SK-N-SH (cell line): Measurements from ENCODE around the gene SEC16B. TPM values are rescaled to one million over a fixed set of nuclear protein-coding genes. Genes with fewer than 3 reads are reported as not detected.

Experiments used
- CTCF ChIA-PET: fragments of 300-600, 350-600 bp; formaldehyde crosslinking; extraction: SDS; loops from one replicate; lab custom pipeline; 2021; lab: Yijun Ruan, JAX
- POLR2A ChIA-PET: fragments of 350-600 bp; sonication (Branson Sonifier 250); formaldehyde crosslinking; extraction: SDS; loops from one replicate; lab custom pipeline; 2020; ENCODE audit warnings: antibody characterized with exemption, inconsistent platforms; lab: Yijun Ruan, JAX
- DNase-seq: peaks from one replicate; pipeline ENCODE4 v3.0.0; 2012
- H2AFZ ChIP-seq: fragments of 200-600 bp; sonication (generic); 2 replicates; pipeline ENCODE4 v1.8.1; 2016; ENCODE audit warnings: antibody characterized with exemption, mild to moderate bottlenecking, low read depth
- H3F3A ChIP-seq: fragments of 200-600 bp; sonication (generic); replicated peaks from 2 replicates; pipeline ENCODE3; 2016; ENCODE audit warnings: antibody characterized with exemption, mild to moderate bottlenecking; ENCODE audit not compliant: insufficient read depth
- H3K27ac ChIP-seq, 2 experiments: fragments of 200-500 bp in 1 of 2; fragments of 200-600 bp in 1 of 2; sonication (Bioruptor generic) in 1 of 2; sonication (generic), shearing (Covaris generic) in 1 of 2; 2 replicates each; pipeline versions ENCODE4 v1.5.1 to v1.6.1; 2014 to 2016; ENCODE audit warnings: low read depth in 2 of 2, inconsistent platforms in 1 of 2, low read length in 1 of 2, mild to moderate bottlenecking in 1 of 2, mixed read lengths in 1 of 2
- H3K27me3 ChIP-seq: fragments of 200-600 bp; sonication (generic), shearing (Covaris generic); 2 replicates; pipeline ENCODE4 v1.6.1; 2016; ENCODE audit warnings: mixed run types; ENCODE audit not compliant: insufficient read depth
- H3K36me3 ChIP-seq, 2 experiments: fragments of 200-500 bp in 1 of 2; fragments of 200-600 bp in 1 of 2; sonication (Bioruptor generic) in 1 of 2; sonication (generic) in 1 of 2; replicated peaks in 1 of 2; 2 replicates each; pipeline versions ENCODE3 to v1.5.1; 2014 to 2016; ENCODE audit warnings: low read length in 1 of 2, mild to moderate bottlenecking in 1 of 2; ENCODE audit not compliant: insufficient read depth in 2 of 2, control insufficient read depth in 1 of 2
- H3K4me1 ChIP-seq, 2 experiments: fragments of 200-500 bp in 1 of 2; fragments of 200-600 bp in 1 of 2; sonication (Bioruptor generic) in 1 of 2; sonication (generic), shearing (Covaris generic) in 1 of 2; 2 replicates each; pipeline versions ENCODE4 v1.5.1 to v1.6.1; 2014 to 2016; ENCODE audit warnings: low read depth in 1 of 2, low read length in 1 of 2, mixed run types in 1 of 2; ENCODE audit not compliant: insufficient read depth in 2 of 2, control insufficient read depth in 1 of 2
- H3K4me2 ChIP-seq: fragments of 200-600 bp; sonication (generic), shearing (Covaris generic); 2 replicates; pipeline ENCODE4 v1.6.1; 2017; ENCODE audit warnings: mixed run types
- H3K4me3 ChIP-seq, 2 experiments: fragments of 200-500 bp in 1 of 2; fragments of 200-600 bp in 1 of 2; sonication (Bioruptor generic) in 1 of 2; sonication (generic), shearing (Covaris generic) in 1 of 2; 2 replicates each; pipeline versions ENCODE4 v1.5.1 to v1.8.1; 2014 to 2016; ENCODE audit warnings: low read depth in 2 of 2, inconsistent platforms in 1 of 2, low read length in 1 of 2, mild to moderate bottlenecking in 1 of 2, mixed read lengths in 1 of 2, moderate library complexity in 1 of 2
- H3K79me2 ChIP-seq: fragments of 200-600 bp; sonication (generic); 2 replicates; pipeline ENCODE4 v1.8.1; 2017; ENCODE audit warnings: mild to moderate bottlenecking; ENCODE audit not compliant: insufficient read depth
- H3K9ac ChIP-seq: fragments of 200-600 bp; sonication (generic); 2 replicates; pipeline ENCODE4 v1.6.1; 2017; ENCODE audit warnings: mixed run types
- H3K9me2 ChIP-seq: fragments of 200-600 bp; sonication (generic); 2 replicates; pipeline ENCODE4 v1.6.1; 2017; ENCODE audit warnings: mixed run types
- H3K9me3 ChIP-seq: fragments of 200-600 bp; sonication (generic); 2 replicates; pipeline ENCODE4 v1.6.1; 2017; ENCODE audit warnings: mixed run types, mild to moderate bottlenecking, moderate library complexity
- H4K20me1 ChIP-seq: fragments of 200-600 bp; sonication (generic); 2 replicates; pipeline ENCODE4 v1.6.1; 2017; ENCODE audit warnings: mild to moderate bottlenecking, mixed run types; ENCODE audit not compliant: insufficient read depth
- ELF1 ChIP-seq: IDR thresholded peaks from 2 replicates; pipeline ENCODE4 v1.4.0; 2012
- EP300 ChIP-seq, 2 experiments: IDR thresholded peaks; 2 replicates each; pipeline versions ENCODE4 v1.4.0 to v1.6.1; 2012; ENCODE audit warnings: borderline replicate concordance in 1 of 2, low read depth in 1 of 2, low read length in 1 of 2
- FOSL2 ChIP-seq: IDR thresholded peaks from 2 replicates; pipeline ENCODE4 v1.4.0; 2012; ENCODE audit warnings: low read depth, mild to moderate bottlenecking, moderate library complexity, borderline replicate concordance
- JUND ChIP-seq: IDR thresholded peaks from 2 replicates; pipeline ENCODE4 v1.4.0; 2012
- MXI1 ChIP-seq: IDR thresholded peaks from 2 replicates; pipeline ENCODE4 v1.6.1; 2012; ENCODE audit warnings: mild to moderate bottlenecking, low read depth, low read length, improper control_type of control experiment
- NFIC ChIP-seq: IDR thresholded peaks from 2 replicates; pipeline ENCODE4 v1.4.0; 2012; ENCODE audit warnings: borderline replicate concordance
- NRF1 ChIP-seq: IDR thresholded peaks from 2 replicates; pipeline ENCODE4 v1.6.1; 2012; ENCODE audit warnings: low read depth, mild to moderate bottlenecking, low read length
- RAD21 ChIP-seq: IDR thresholded peaks from 2 replicates; pipeline ENCODE4 v1.6.1; 2012; ENCODE audit warnings: mild to moderate bottlenecking, low read length
- RCOR1 ChIP-seq: fragments of 150-350 bp; IDR thresholded peaks from 2 replicates; pipeline ENCODE4 v1.6.1; 2017; ENCODE audit warnings: antibody characterized with exemption, low read length
- RXRA ChIP-seq: IDR thresholded peaks from 2 replicates; pipeline ENCODE4 v1.4.0; 2012; ENCODE audit warnings: low read depth, mild to moderate bottlenecking, borderline replicate concordance
- TCF12 ChIP-seq: IDR thresholded peaks from 2 replicates; pipeline ENCODE4 v1.4.0; 2012
- USF2 ChIP-seq: fragments of 150-350 bp; IDR thresholded peaks from 2 replicates; pipeline ENCODE4 v1.6.1; 2017; ENCODE audit warnings: antibody characterized with exemption, low read length, low read depth, borderline replicate concordance
- WGBS: methylation state at CpG from one replicate; pipeline ENCODE4 v1.1.6; 2017; ENCODE audit warnings: low lambda C conversion rate; 5-methylcytosine and 5-hydroxymethylcytosine counted together
- polyA plus RNA-seq, 3 experiments: library from polyadenylated mRNA; depleted of rRNA; stranded (reverse); fragments of >200 nt; gene quantifications; 2 replicates each; pipeline ENCODE4 v1.2.3, GENCODE V29; 2012
- TF ChIP-seq, protein P1 (sequence below): IDR thresholded peaks from 2 replicates; pipeline ENCODE4; 2012

The SEC16B gene
- polyA plus RNA-seq, 1 of the 3 experiments (the other 2 are of a cell fraction): 0.31 TPM

- Histone ChIP-seq H3K9me2 (no peaks in the 10 kb centered on the region), H3K79me2 (no peaks in the 10 kb centered on the region), H3K36me3 (no peaks in the 10 kb centered on the region), H3K27ac (no peak overlapping the region), H3K4me2 (no peak overlapping the region), H3K9me3 (no peaks in the 10 kb centered on the region), H3F3A (peaks cover 14% of the 10 kb centered on the region), H2AFZ (no peak overlapping the region), H3K27me3 (no peaks in the 10 kb centered on the region), H4K20me1 (no peaks in the 10 kb centered on the region), H3K4me1 (peaks cover 2 to 11% of the 10 kb centered on the region in 2 experiments; a peak in 2 of 4 replicates), H3K4me3 (no peak overlapping the region), H3K9ac (no peak overlapping the region)
- 88% methylated on average over 1 of the region's 1 CpG for WGBS
- ChIA-PET POLR2A (no interaction called here), CTCF (interaction anchor here (1.4 to 2.5 kb wide), 2 partner anchors 33 to 51 kb away, joined by 4 to 7 read pairs; no protein-coding TSS in a partner anchor)
- no peak for TF ChIP-seq JUND
- no peak for TF ChIP-seq RXRA
- TF ChIP-seq TCF12: no peak
- no peak for TF ChIP-seq USF2
- no peak for DNase-seq
Observed at GRCh38 chr1:177979272-177979671, 9.4 kb upstream of the SEC16B start.

DNA sequence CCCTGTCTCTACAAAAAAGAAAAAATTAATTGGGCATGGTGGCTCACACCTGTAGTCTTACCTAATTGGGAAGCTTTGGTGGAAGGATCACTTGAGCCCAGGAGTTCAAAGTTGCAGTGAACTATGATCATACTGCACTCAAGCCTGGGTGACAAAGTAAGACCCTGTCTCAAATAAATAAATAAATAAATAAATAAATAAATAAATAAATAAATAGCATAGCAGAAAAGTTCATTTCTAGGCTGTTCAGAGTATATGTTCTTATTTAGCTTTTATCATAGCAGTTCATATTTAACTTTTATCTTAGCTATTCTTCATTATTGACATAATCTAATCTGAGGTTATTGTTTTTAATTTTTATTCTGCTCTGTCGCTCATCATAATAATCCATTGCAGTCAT, 8.7 kb upstream of the SEC16B start:
- Histone ChIP-seq H3K9me3 (no peaks in the 10 kb centered on the region), H3K27me3 (no peaks in the 10 kb centered on the region), H3K36me3 (no peaks in the 10 kb centered on the region), H3K4me3 (no peak overlapping the region), H3K9ac (no peak overlapping the region), H3F3A (peaks cover 14% of the 10 kb centered on the region), H4K20me1 (no peaks in the 10 kb centered on the region), H2AFZ (no peak overlapping the region), H3K4me2 (no peak overlapping the region), H3K27ac (no peak overlapping the region), H3K9me2 (no peaks in the 10 kb centered on the region), H3K4me1 (peaks cover 2 to 11% of the 10 kb centered on the region in 2 experiments; a peak in 2 of 4 replicates), H3K79me2 (no peaks in the 10 kb centered on the region)
- DNase-seq: no peak
- 88% methylated on average over 1 of the region's 1 CpG for WGBS
- TF ChIP-seq NRF1: no peak
- no peak for TF ChIP-seq ELF1
- TF ChIP-seq TCF12: no peak
- no peak for TF ChIP-seq NFIC
- no peak for TF ChIP-seq FOSL2
- TF ChIP-seq, protein P1, sequence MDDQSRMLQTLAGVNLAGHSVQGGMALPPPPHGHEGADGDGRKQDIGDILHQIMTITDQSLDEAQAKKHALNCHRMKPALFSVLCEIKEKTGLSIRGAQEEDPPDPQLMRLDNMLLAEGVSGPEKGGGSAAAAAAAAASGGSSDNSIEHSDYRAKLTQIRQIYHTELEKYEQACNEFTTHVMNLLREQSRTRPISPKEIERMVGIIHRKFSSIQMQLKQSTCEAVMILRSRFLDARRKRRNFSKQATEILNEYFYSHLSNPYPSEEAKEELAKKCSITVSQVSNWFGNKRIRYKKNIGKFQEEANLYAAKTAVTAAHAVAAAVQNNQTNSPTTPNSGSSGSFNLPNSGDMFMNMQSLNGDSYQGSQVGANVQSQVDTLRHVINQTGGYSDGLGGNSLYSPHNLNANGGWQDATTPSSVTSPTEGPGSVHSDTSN: no peak
- TF ChIP-seq RXRA: no peak
- TF ChIP-seq RCOR1: no peak
- no peak for TF ChIP-seq RAD21
- TF ChIP-seq EP300 (IDR thresholded peaks at IDR 0.05; ENCODE audit: borderline replicate concordance in 1 of 2, low read depth in 1 of 2, low read length in 1 of 2): no peak
- no peak for TF ChIP-seq MXI1
- POLR2A ChIA-PET: no interaction called here
- CTCF ChIA-PET: interaction anchor here (1.4 to 2.5 kb wide), 2 partner anchors 32 to 50 kb away, joined by 4 to 7 read pairs; no protein-coding TSS in a partner anchor
